NCI-H1417 (cell line): ENCODE measurements around the gene DNAJC13.
"Not testable (repeated sequence)": the region's sequence is repeated elsewhere in the genome, so short reads cannot be mapped to it uniquely, and the experiment has no call there.

Experiments
- DNase-seq, 3 experiments: peaks; one replicate each; lab custom pipeline; 2025; lab: John Stamatoyannopoulos, UW

The DNAJC13 gene

DNA sequence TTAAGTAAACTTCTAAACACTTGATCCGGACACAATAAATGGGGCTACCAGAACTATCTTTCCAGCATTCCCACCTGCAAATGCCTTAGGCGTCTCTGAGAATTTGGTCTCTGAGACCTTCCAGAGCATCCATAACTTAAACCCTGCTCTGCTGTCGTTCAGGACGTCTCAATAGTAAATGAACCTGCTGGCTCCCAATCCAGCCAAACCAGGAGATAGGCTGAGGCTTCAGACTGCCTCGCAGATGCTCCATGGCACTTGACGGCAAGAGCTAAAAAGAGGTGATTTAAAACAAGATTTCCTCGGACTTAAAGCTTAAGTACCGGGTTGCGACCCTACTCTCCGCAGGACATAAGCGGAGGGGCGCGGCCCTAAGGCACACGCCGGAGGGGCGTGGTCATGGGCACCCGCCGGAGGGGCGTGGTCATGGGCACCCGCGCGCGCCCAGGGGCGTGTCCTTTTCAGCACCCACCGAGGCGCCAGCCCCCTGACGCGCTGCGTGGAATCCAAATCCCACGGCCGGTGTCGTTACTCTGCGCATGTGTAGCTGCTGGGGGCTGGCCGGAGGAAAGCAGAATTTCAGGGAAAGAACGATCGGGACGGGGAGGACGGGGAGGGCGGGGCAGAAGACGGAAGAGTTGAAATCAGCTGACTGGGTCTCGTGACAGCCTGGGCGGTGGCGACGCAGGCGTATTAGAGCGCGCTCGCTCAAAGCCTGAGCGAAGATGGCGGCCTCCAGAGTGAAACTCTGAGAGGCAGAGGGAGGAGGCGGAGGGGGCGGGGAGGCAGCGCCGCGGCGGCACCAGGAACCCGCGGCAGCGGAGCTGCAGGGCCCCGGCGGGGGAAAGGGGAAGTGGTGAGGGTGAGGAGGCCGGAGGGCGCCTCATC is at the start of gene DNAJC13:
Gene DNAJC13 (plus strand): TSS at position 696 of the 888 bp plus-strand sequence. CDS start 17,049 bp downstream, outside the sequence.
- DNase-seq, result peak; percentile 96 to 97 (median 97)

GRCh38 chr3:132368515-132368914 is 48.8 kb upstream of the DNAJC13 start:
- no peak for DNase-seq

- no peak for DNase-seq
These were observed 48.3 kb upstream of the DNAJC13 start for GRCh38 chr3:132368962-132369361.

GRCh38 chr3:132376945-132377354 is 40.4 kb upstream of the DNAJC13 start:
- peak; percentile 16 to 74 (median 60) for DNase-seq

GRCh38 chr3:132378048-132378762 is 39.1 kb upstream of the DNAJC13 start:
- no peak for DNase-seq

DNA sequence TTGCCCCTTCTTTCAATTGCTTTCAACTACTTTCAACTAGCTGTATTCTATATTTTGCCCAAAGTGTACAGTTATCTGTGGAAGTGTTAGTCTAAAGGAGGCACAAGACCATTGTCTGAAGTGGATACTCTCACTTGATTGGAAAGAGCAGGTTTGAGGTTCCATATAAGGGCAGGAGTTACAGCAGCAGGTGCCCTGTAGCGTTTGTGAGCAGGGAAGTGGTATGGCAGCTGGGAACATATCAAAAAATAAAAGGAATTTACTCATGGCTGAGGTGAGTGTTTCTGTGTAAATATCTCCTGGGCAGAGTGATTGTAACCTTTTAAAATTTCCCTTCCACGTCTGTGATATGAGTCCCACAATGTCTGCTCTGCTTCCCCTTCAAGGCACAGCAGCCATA is 38.5 kb upstream of the DNAJC13 start:
- DNase-seq, result peak in 1 of 3 experiments; percentile 37

- no peak for DNase-seq
These were observed 36.4 kb upstream of the DNAJC13 start for GRCh38 chr3:132380920-132381319.

DNA sequence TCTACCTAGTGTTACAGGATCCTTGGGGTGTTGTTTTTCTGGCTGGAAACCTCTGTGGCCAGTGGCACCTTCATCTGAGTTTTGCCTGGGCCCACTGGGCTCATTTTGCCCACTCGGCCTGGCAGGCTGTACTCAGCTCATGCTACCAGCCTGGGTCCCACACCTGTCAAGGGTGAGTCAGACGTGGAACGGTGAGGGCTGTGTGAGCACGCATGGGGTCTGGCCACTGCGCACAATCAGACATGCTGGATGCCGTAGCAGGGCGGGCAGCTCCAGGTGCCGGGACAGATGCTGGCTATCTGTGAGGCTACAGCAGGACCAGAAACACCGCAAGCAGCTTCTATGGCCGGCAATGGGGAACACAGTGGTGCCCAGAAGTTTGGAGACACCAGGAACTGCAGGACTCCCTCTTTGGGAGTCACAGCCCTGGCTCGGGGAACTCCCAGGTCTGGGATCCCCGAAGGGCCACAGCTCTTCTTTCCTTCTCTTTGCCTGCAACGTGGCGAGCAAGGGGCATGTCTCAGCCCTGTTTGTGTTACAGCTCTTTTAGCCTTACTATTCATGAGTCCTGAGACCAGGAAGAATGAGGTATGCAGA is 35.9 kb upstream of the DNAJC13 start:
- DNase-seq, result no peak

- no peak for DNase-seq
These were observed 35.0 kb upstream of the DNAJC13 start for GRCh38 chr3:132382267-132382666.

- DNase-seq, result no peak
These were observed 34.6 kb upstream of the DNAJC13 start for GRCh38 chr3:132382688-132383194.

DNA sequence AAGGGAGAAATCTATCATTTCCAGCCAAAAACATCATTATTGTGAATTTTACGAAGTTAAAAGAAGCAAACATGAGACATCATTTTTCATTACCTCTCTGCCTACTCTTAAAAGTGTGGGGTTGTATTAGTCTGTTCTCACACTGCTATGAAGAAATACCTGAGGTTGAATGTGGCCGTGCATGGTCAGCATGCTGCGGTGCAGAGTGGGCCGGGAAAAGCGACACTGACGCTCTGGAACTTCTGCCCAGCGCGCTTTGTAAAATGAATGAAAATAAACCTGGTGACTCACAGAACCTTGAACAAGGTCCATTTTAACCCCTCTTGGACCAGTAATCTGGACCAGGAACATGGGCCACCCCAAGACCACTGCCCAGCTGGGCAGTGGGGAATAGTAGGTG is 31.0 kb upstream of the DNAJC13 start:
- no peak for DNase-seq

- not testable (repeated sequence) for DNase-seq
These were observed 24.6 kb upstream of the DNAJC13 start for GRCh38 chr3:132392675-132393074.

DNA sequence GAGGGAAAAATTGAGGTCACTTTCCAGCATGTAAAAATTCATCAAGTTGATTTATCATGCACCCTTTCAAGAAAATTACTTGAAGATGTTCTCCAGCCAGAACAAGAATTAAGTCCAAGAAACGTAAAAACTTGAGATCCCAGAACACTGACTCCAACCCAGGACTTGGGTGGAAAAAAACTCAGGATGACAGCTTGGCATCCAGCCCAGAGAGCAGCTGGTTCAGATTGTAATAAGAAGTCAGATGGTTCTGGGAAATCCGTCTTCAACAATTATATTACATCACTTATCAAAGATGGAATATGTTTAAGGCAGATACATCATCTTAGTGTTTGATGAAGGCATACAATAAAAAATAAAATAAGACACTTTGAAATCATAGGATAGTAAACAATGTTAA is 23.0 kb upstream of the DNAJC13 start:
- DNase-seq, result no peak

DNA sequence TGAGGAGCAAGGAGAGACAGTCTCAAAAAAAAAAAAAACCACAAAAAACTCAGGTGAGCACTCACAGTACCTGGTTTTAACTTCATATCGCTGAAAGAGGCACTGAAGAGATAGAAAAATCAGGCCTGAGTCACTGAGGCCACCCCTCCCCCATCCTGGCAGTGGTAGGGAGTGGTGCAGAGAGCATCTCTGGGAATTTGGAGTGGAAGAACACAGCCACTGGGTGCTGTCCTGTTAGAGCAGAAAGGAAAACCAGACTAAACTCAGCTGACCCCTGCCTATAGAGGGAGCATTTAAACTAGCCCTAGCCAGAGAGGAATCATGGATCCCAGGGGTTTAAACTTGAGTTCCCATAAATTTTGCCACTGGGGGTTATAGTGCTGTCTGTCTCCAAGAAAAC is 22.2 kb upstream of the DNAJC13 start:
- DNase-seq, result no peak

- no peak for DNase-seq
These were observed 21.0 kb upstream of the DNAJC13 start for GRCh38 chr3:132396255-132396654.

GRCh38 chr3:132396776-132397175 is 20.5 kb upstream of the DNAJC13 start:
- DNase-seq, result not testable (repeated sequence)

DNA sequence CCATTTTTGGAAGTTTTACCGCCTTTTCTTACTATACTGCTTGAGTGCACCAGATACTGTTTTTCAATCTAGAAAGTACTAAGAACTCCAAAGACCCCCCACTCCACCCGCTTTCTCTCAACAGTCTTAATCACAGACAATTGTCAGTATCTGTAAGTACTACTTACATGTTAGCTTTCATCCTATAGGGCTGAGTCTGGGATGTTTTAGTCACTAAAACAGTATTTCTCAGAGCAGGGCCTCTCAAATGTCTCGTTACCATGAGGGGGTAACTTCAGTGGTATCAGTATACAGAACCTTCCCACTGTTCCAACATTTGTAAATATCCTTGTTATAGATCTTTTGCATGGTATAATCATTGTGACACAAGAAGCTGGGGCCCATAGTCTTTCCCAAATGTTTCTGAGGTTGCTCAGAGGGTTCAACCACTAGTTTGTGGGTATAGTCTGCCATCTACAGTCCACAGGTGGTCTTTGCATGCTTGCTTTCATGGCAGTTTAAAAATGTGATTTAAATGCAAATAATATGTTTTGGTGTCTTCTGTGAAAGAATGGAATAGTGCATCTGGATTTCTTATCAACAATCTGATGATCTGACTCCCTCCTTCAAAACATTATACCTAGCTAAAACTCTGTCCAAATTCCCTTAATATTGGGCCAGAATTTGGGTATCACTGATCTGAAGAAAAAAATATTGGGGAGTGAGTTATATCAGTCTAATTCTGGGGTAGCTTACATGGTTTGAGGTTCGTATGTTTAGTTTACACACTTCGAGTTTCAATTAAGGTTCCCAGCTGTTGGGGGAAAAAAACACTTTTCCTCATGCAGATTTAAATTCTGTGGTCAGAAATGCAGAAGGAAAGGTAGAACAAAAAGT is 18.0 kb upstream of the DNAJC13 start:
- peak; percentile 30 to 76 (median 31) for DNase-seq

DNA sequence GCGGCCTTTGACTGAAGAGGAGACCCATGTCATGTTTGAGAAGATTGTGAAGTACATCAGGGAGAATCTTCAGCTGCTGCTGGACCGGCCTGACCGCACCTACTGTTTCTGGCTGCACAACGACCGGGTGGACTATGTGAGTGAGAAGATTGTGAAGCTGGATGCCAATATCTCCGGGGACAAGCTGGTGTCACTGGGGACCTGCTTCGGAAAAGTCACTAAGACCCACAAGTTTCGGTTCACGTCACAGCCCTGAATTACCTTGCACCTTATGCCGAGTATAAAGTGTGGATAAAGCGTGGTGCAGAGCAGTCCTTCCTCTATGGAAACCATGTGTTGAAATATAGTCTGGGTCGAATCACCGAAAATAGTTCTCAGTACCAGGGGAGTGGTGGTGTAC is 16.0 kb upstream of the DNAJC13 start:
- DNase-seq, result no peak

DNA sequence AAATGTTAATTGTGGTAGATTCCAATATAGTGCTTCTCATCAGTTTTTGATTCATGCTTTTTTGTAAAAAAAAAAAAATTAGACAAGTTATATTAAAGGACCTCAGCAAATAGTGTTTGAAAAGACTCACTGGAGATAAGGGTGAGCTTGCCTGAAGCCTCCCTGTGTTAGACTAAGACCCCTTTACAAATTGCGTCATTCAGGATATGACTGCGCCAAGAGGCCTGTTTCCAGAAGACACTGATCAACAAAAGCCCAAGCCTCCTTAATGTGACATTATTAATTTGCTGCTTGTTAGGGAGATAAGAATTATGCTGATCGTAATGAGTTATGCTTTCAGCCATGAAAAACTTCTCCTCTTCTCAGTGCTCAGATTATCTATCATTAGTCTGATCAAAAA is 13.0 kb upstream of the DNAJC13 start:
- DNase-seq, result no peak

- DNase-seq, result peak in 1 of 3 experiments; percentile 45
These were observed 12.1 kb upstream of the DNAJC13 start for GRCh38 chr3:132405188-132405587.

DNA sequence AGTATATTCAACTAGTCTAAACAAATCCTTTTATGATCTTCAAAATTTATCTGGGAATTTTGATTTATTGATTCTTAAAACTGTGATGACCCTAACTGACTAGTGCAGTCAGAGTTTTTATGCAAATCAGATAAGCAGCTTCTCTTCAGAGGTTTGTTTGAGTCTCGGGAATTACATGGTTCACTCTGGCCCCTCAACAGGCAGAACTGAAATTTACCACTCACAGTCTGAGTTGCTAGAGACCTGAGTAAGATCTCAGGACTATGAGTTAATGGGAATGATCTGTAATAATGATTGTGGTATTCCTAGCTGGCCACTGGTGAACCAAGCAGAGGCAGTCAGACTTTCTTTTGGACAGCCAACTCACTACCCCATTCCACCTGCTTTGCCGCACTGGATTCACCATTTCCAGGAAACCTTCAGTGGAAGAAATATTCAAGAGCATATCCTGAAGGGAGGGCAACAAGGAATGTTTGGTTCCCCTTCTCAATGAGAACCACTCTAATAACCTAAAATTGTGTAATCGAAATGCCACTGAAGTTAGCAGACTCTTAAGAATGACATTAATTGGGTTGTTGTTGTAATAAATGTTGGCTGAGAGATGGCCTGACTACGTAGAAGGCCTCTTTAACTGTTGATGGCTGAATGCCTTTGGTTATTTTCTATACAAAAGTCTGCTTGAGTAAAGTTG is 11.5 kb upstream of the DNAJC13 start:
- no peak for DNase-seq
